Activated naive CD8-positive, alpha-beta T cell treated with anti-CD3 and anti-CD28 coated beads, Interleukin-2, amount 10 ng/mL, durations not matched to agents 7 days and 5 days (primary cell): ENCODE measurements around the gene IFIT5. TPM values are rescaled to one million over a fixed set of nuclear protein-coding genes. Genes with fewer than 3 reads are reported as not detected.
"Not testable (repeated sequence)": the region's sequence is repeated elsewhere in the genome, so short reads cannot be mapped to it uniquely, and the experiment has no call there.

Experiments
- ATAC-seq: fragments of 150-1000 bp; cut with Tn5 transposase; one replicate; pipeline ENCODE4 v1.10.0; 2021; ENCODE audit warnings: low read depth, moderate library complexity
- POLR2A ChIA-PET: fragments of 350-600 bp; sonication (Branson Sonifier 250); formaldehyde crosslinking; loops from one replicate; lab custom pipeline; 2021; ENCODE audit warnings: antibody characterized with exemption; lab: Charles Lee
- DNase-seq: peaks from one replicate; pipeline ENCODE4 v3.0.0; 2021
- H3K27ac Mint-ChIP-seq: one replicate; pipeline ENCODE4 v1.8.0; 2022; ENCODE audit warnings: mild to moderate bottlenecking, mixed read lengths
- H3K27me3 Mint-ChIP-seq: one replicate; pipeline ENCODE4 v1.8.0; 2022; ENCODE audit warnings: mild to moderate bottlenecking, moderate library complexity, mixed read lengths
- H3K36me3 Mint-ChIP-seq: one replicate; pipeline ENCODE4 v1.8.0; 2021; ENCODE audit warnings: mild to moderate bottlenecking, mixed read lengths
- H3K4me1 Mint-ChIP-seq: one replicate; pipeline ENCODE4 v1.8.0; 2021; ENCODE audit warnings: mixed read lengths
- H3K4me3 Mint-ChIP-seq: one replicate; pipeline ENCODE4 v1.8.0; 2022; ENCODE audit warnings: mild to moderate bottlenecking, moderate library complexity, mixed read lengths
- H3K9me3 Mint-ChIP-seq: one replicate; pipeline ENCODE4 v1.8.0; 2021; ENCODE audit warnings: mixed read lengths
- total RNA-seq, 2 experiments: library from RNA; stranded (reverse); gene quantifications; one replicate each; pipeline ENCODE4 v1.2.3, GENCODE V29; 2021

IFIT5 gene
- total RNA-seq, 2 experiments from 2014 or later: 30.7 to 32.2 TPM

DNA sequence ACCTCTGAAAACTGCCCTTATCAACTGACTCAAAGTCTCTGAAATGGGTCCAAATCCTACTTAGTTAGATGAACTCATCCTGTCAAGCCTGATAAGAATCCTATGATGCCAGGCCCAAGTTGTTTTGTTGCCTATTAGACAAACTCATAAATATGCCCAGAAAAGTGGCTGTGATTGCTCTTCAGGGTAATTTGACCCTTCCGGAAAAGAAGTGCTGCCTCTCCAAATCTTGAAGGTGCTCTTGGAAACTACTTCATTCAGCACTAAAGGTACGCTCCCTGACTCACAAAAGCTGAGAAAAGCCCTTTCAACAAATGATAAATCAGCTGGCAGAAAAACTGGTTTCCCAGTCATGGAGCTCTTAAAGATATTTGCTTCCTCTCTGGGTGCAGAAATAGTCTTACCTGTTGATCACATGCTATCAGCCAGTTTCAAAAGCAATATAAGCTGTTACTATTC, 6.7 kb downstream of the IFIT5 start:
- DNase-seq: no peak
- Mint-ChIP-seq H3K4me3 (no peak overlapping the region), H3K9me3 (no peaks in the 10 kb centered on the region), H3K27me3 (no peaks in the 10 kb centered on the region), H3K36me3 (peaks cover 27% of the 10 kb centered on the region), H3K4me1 (peaks cover 43% of the 10 kb centered on the region), H3K27ac (no peak overlapping the region)
- ATAC-seq: no peak
- POLR2A ChIA-PET: interaction anchor here (0.9 kb wide), 1 partner anchor 89 kb away, joined by 4 read pairs; no protein-coding TSS in a partner anchor

DNA sequence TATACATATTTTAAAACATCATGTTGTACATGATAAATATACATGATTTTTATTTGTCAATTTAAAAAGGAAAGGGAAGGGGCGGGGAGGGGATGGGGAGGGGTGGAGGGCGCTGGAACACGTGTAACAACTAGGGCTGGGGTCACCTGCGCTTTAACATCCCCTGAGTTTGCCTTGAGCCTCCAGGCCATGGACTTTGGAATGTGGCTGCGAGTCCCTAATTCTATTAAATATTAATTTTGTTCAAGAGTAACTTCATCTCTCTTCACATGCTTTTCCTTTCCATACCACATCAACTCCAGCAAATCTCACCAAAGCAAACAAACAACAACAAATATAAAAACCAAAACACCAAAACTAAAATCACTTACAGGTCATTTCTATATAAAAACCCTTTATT, 10.6 kb downstream of the IFIT5 start:
- Mint-ChIP-seq H3K9me3 (no peaks in the 10 kb centered on the region), H3K36me3 (peaks cover 13% of the 10 kb centered on the region), H3K27ac (no peak overlapping the region), H3K27me3 (peaks cover 7% of the 10 kb centered on the region), H3K4me3 (no peak overlapping the region), H3K4me1 (peaks cover 18% of the 10 kb centered on the region)
- ATAC-seq: no peak
- no peak for DNase-seq
- POLR2A ChIA-PET: no interaction called here

DNA sequence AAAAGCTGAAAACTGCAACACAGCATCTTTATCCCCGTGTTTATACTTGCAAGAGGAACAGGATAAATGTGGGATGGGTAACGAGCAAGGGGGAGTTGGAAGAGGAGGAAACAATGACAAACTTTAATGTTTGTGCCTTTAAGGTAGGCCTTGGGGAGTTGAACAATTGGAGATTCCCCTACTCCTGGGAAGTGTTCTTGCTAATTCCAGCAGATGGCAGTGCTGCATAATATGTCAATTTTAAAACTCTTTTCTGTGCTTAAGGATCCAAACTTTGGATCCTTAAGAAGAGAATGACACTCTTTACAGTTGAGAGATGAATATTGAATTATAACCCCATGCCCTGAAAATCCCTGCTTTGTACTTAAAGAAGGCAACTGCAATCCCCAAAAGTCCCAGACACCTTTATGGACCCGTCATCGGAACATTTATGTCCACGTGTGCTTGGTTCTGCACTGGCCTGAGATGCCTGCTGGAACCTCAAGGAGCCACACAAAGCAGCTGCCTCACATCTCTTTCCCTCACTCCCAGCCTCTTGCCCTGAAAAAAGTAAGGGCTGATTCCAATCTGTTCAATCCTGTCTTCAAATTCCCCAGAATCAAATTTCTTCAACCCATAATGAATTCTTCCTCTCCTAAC, 12.0 kb downstream of the IFIT5 start:
- DNase-seq (no peak), ATAC-seq (peak; percentile 45)
- peaks cover 12% of the 10 kb centered on the region for H3K27me3 Mint-ChIP-seq
- H3K4me1 Mint-ChIP-seq: peaks cover 7% of the 10 kb centered on the region
- H3K4me3 Mint-ChIP-seq: no peak overlapping the region
- H3K36me3 Mint-ChIP-seq: peaks cover under 1% of the 10 kb centered on the region
- no peaks in the 10 kb centered on the region for H3K9me3 Mint-ChIP-seq
- POLR2A ChIA-PET: no interaction called here
- no peak overlapping the region for H3K27ac Mint-ChIP-seq

DNA sequence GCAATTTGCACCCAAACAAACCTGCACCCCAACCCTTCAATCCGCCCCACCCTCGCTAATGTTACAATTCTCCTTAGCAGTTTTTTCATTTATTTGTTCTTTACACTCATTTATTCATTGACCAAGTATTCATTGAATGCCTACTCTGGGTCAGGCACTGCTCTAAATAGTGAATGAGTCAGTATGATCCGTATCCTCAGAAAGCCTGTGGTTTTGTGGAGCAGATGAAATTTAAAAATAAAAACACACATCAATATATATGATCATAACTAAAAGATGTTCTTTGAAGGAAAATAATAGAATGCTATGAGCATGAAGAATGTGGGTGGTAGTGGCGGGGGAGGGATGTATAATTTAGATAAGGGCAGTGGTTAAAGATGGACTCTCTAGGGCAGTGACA, 13.3 kb downstream of the IFIT5 start:
- Mint-ChIP-seq H3K27me3 (peaks cover 20% of the 10 kb centered on the region), H3K4me1 (peaks cover 3% of the 10 kb centered on the region), H3K4me3 (no peak overlapping the region), H3K36me3 (no peaks in the 10 kb centered on the region), H3K27ac (no peak overlapping the region), H3K9me3 (no peaks in the 10 kb centered on the region)
- no peak for DNase-seq
- no peak for ATAC-seq
- POLR2A ChIA-PET: no interaction called here

DNA sequence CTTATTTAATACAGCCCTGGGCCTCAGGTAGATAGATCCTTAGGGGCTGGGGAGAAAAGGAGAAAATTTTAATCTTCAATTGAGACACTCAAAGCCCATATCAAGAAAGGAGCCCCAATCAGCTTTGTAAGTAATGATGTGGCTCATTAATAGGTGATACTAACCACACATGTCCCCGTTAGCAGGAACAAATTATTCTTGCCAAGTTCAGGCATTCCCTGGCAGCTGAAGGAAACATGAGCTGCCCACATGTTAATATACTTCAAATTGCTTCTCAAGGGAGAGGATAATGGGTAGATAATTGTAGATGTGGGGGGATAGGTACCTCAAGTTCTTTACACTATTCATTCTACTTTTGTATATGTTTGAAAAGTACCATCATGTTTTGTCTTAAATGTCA, 14.5 kb downstream of the IFIT5 start:
- Mint-ChIP-seq H3K27ac (no peak overlapping the region), H3K9me3 (no peaks in the 10 kb centered on the region), H3K36me3 (no peaks in the 10 kb centered on the region), H3K27me3 (peaks cover 24% of the 10 kb centered on the region), H3K4me3 (no peak overlapping the region), H3K4me1 (no peaks in the 10 kb centered on the region)
- POLR2A ChIA-PET: no interaction called here
- DNase-seq (no peak), ATAC-seq (no peak)

DNA sequence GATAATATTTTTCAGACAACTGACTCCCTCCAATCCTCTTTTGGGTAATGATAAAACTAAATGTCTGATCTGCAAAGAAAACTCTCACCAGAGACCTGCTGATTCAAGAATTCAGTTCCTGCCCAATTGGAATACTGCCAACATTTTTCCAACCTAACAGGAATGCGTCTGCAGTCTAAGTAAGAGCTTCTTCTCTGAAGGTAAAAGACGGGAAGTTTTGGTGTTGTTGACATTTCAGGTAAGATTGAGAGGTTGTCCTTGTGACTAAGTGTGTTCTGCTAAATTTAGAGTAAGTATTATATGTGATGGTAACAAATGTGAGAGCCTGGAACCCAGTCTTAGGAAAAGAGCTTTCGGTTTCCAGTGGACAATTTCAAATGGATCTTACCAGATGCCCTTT, 17.6 kb downstream of the IFIT5 start:
- no peak overlapping the region for H3K27ac Mint-ChIP-seq
- DNase-seq (no peak), ATAC-seq (no peak)
- H3K27me3 Mint-ChIP-seq: peaks cover 36% of the 10 kb centered on the region
- no peaks in the 10 kb centered on the region for H3K36me3 Mint-ChIP-seq
- no peaks in the 10 kb centered on the region for H3K4me1 Mint-ChIP-seq
- POLR2A ChIA-PET: no interaction called here
- no peaks in the 10 kb centered on the region for H3K9me3 Mint-ChIP-seq
- no peak overlapping the region for H3K4me3 Mint-ChIP-seq

DNA sequence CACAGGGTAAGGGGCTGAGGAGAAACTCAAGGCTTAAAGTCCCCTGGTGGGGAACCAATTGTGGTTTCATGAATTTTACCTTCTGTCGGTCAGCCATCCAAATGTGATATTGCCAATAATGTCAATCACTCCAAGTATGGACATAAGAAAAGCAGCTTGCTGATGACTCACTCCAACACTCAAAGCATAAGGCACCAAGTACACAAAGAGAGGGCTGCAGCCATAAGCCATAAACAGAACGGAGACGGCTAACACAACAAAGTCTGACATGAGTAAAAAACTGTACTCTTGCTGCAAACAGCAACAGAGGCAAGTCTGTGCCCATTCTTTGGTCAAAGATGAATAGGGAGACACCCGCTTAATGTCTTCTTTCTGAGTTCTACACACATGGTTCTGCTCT, 24.2 kb downstream of the IFIT5 start:
- peaks cover 28% of the 10 kb centered on the region for H3K27me3 Mint-ChIP-seq
- no peak for DNase-seq
- H3K27ac Mint-ChIP-seq: no peak overlapping the region
- no peaks in the 10 kb centered on the region for H3K36me3 Mint-ChIP-seq
- POLR2A ChIA-PET: no interaction called here
- H3K4me1 Mint-ChIP-seq: no peaks in the 10 kb centered on the region
- ATAC-seq: no peak
- no peak overlapping the region for H3K4me3 Mint-ChIP-seq
- no peaks in the 10 kb centered on the region for H3K9me3 Mint-ChIP-seq

DNA sequence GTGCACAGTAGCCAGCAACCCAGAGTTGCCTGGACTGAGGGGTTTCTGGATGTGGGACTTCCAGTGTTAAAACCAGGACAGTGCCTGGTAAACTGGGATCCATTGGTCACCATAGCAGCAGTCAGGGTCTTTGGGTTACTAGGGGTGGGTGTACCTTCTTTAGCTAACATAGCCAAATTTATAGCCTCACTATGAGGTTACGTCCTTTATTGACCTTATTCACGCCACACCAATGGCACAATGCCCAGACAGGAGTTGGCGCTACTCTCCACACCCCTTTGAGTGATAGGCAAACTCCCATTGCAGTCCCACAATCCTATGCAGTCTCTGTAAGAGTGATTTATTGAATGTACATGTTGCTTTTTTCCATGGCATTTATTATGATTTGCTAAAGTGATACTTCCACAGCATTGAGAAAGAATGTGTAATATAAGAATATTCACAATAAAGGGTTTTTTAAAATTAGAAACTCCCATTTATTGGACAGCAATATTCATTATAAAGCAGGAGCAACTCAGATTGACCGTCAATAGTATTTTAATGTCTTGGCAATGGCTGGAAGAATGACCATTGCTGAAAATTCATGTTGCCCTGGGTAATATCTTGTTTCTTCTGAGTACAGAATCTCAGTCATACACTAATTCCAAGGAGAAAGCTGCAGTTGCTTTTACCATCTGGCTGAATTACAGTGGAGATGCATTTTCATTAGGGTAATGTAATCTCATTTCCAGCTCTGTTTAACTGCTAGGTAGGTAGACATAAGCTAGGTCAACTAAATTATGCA, 26.1 kb downstream of the IFIT5 start:
- no peaks in the 10 kb centered on the region for H3K4me1 Mint-ChIP-seq
- no peaks in the 10 kb centered on the region for H3K36me3 Mint-ChIP-seq
- DNase-seq (no peak), ATAC-seq (no peak)
- H3K4me3 Mint-ChIP-seq: no peak overlapping the region
- peaks cover 14% of the 10 kb centered on the region for H3K27me3 Mint-ChIP-seq
- POLR2A ChIA-PET: no interaction called here
- H3K27ac Mint-ChIP-seq: no peak overlapping the region
- no peaks in the 10 kb centered on the region for H3K9me3 Mint-ChIP-seq

DNA sequence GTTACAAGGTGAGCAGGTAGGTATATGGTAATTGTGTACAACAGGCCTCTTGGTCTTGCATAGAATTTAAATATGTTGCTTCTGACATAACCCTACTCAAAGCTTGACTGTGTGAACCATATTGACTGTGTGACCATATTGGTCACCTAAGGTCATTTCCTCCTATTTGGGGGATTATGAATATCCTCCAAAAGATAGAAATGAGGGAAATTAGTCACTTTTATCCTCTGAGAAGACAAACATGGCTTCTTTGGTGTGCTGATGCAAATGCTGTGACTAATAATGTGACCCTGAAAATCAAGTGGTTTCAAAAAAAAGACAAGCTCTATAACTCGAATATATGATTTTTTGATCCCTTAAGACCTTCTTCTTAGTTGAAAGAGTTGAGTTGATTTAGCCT, 27.9 kb downstream of the IFIT5 start:
- ATAC-seq: no peak

DNA sequence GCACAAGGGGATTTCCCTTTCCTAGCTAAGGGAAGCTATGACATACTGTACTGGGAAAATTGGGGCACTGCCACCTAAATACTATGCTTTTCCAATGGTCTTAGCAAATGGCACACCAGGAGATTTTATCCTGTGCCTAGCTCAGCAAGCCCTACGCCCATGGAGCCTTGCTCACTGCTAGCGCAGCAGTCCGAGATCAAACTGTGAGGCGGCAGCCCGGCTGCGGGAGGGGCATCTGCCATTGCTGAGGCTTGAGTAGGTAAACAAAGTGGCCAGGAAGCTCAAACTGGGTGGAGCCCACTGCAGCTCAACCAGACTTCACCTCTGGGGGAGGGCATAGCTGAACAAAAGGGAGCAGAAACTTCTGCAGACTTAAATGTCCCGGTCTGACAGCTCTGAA, 30.5 kb downstream of the IFIT5 start:
- not testable (repeated sequence) for ATAC-seq, H3K4me3 Mint-ChIP-seq, H3K9me3 Mint-ChIP-seq

More for the DNA sequence above, 27.9 kb downstream of the IFIT5 start:
- POLR2A ChIA-PET: no interaction called here
- H3K36me3 Mint-ChIP-seq: no peaks in the 10 kb centered on the region
- H3K4me1 Mint-ChIP-seq: no peaks in the 10 kb centered on the region
- H3K9me3 Mint-ChIP-seq: peaks cover 1% of the 10 kb centered on the region
- H3K27ac Mint-ChIP-seq: no peak overlapping the region
- no peak overlapping the region for H3K4me3 Mint-ChIP-seq
- no peak for DNase-seq
- H3K27me3 Mint-ChIP-seq: peaks cover 8% of the 10 kb centered on the region

DNA sequence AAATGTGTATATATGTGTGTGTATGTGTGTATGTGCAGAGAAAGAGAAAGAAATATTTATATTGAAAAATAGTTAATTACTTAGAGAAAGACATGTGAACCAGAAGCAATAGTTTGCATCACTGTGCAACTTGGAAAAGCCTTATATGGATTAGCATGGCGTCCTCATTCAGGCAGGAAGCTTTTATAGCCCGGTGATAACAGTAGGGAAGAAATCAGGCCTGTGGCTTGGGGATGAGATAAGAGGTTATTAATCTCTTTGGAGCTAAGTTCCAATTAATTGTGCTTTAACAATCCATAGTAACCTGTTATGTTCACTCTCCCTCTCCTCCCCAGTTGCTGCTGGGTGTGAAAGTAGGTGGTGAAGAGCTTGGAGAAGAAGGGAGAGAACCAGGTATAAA, 36.5 kb downstream of the IFIT5 start:
- no peak overlapping the region for H3K27ac Mint-ChIP-seq
- H3K4me3 Mint-ChIP-seq: no peak overlapping the region
- DNase-seq (no peak), ATAC-seq (no peak)
- no peaks in the 10 kb centered on the region for H3K36me3 Mint-ChIP-seq
- H3K27me3 Mint-ChIP-seq: peaks cover 4% of the 10 kb centered on the region
- POLR2A ChIA-PET: no interaction called here
- H3K9me3 Mint-ChIP-seq: peaks cover 1% of the 10 kb centered on the region
- H3K4me1 Mint-ChIP-seq: no peaks in the 10 kb centered on the region

More for the DNA sequence above, 30.5 kb downstream of the IFIT5 start:
- H3K4me1 Mint-ChIP-seq, H3K36me3 Mint-ChIP-seq, DNase-seq, H3K27me3 Mint-ChIP-seq, POLR2A ChIA-PET, H3K27ac Mint-ChIP-seq: not testable (repeated sequence)

DNA sequence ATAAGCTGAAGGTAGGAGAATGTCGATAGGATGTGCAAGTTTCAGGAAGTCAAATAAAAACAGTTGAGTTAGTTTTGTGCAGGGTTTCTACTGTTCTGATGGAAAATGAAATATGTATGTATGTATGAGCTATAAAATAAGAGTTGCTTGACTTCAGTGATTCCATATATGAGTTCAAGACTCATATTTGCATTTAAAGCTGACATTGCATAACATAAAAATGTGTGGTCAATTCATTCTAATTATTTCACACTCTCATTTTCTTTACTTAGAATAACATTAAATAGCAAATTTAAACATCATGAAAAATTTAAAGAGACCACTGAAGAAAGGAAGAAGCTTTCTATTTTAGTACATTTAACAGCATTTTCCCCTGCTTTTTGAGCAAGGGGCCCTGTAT, 37.8 kb downstream of the IFIT5 start:
- DNase-seq (no peak), ATAC-seq (no peak)
- no peaks in the 10 kb centered on the region for H3K36me3 Mint-ChIP-seq
- POLR2A ChIA-PET: no interaction called here
- no peaks in the 10 kb centered on the region for H3K9me3 Mint-ChIP-seq
- H3K27me3 Mint-ChIP-seq: peaks cover 8% of the 10 kb centered on the region
- H3K4me1 Mint-ChIP-seq: no peaks in the 10 kb centered on the region
- H3K27ac Mint-ChIP-seq: no peak overlapping the region
- no peak overlapping the region for H3K4me3 Mint-ChIP-seq

DNA sequence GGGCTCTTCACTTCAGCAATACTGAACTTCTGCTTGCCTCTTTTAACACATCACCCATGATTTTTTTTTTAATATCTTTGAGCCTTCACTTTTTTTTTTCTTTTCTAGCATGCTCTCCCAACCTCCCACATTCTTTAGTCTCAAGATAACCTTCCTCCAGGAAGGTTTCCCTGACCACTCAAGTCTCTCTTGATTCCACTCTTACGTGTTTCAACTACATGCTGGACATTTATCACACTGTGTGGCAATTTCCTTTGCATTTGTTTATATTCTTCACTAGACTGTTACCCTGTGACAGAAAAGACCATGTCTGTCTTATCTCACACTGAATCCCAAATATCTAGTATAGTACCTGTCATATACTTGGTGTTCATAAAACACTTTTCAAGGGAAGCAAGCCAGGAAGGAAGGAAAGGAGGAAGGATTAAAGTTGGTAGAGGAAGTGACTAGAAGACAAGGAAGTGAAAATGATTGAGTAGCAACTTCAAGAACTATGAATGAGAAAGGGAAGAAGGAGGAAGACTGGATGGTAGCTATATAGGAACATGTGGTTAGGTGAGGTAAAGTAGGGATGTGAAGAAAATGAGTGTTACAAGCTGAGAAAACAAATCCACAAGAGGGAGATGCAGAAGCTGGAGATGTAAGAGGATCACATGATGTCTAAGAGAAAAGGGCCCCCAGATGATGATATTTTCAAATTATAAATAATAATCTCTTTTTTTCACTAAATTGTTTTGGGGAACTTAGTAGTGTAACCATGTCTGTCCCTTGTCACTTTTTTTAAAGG, 40.4 kb downstream of the IFIT5 start:
- POLR2A ChIA-PET: no interaction called here
- Mint-ChIP-seq H3K27me3 (peaks cover 17% of the 10 kb centered on the region), H3K4me1 (no peaks in the 10 kb centered on the region), H3K4me3 (no peak overlapping the region), H3K36me3 (no peaks in the 10 kb centered on the region), H3K27ac (no peak overlapping the region), H3K9me3 (no peaks in the 10 kb centered on the region)
- ATAC-seq (no peak), DNase-seq (no peak)
